ENCODE results near the gene CCDC190. TPM values are rescaled to one million over a fixed set of nuclear protein-coding genes. Genes with fewer than 3 reads are reported as not detected.
"Not testable (repeated sequence)": the region's sequence is repeated elsewhere in the genome, so short reads cannot be mapped to it uniquely, and the experiment has no call there.

CCDC190 gene
- total RNA-seq, 1 donor from 2014 or later: 5.2 TPM

- intact Hi-C loops (cut with DNase I): no loop called here
- Histone ChIP-seq H3K27me3 (ENCODE audit: low read depth) (no peaks in the 10 kb centered on the region), H3K36me3 (no peaks in the 10 kb centered on the region), H3K4me1 (no peaks in the 10 kb centered on the region), H3K27ac (no peak overlapping the region), H3K4me3 (no peak overlapping the region), H3K9me3 (no peaks in the 10 kb centered on the region)
- ATAC-seq (no peak), DNase-seq (no peak)
- no peak for TF ChIP-seq CTCF (IDR thresholded peaks at IDR 0.05)
These were observed 25.7 kb upstream of the CCDC190 start for GRCh38 chr1:162886705-162887104.

GRCh38 chr1:162885265-162885664 is 24.3 kb upstream of the CCDC190 start:
- H3K9me3 ChIP-seq: no peaks in the 10 kb centered on the region
- H3K27ac ChIP-seq: no peak overlapping the region
- TF ChIP-seq CTCF (IDR thresholded peaks at IDR 0.05): no peak
- no peak overlapping the region for H3K4me3 ChIP-seq
- no peaks in the 10 kb centered on the region for H3K36me3 ChIP-seq
- H3K27me3 ChIP-seq (ENCODE audit: low read depth): no peaks in the 10 kb centered on the region
- DNase-seq (no peak), ATAC-seq (no peak)
- intact Hi-C loops (cut with DNase I): no loop called here
- H3K4me1 ChIP-seq: no peaks in the 10 kb centered on the region

- Histone ChIP-seq H3K4me3 (no peak overlapping the region), H3K9me3 (no peaks in the 10 kb centered on the region), H3K27ac (no peak overlapping the region), H3K27me3 (ENCODE audit: low read depth) (no peaks in the 10 kb centered on the region), H3K4me1 (no peaks in the 10 kb centered on the region), H3K36me3 (no peaks in the 10 kb centered on the region)
- intact Hi-C loops (cut with DNase I): no loop called here
- no peak for ATAC-seq
- no peak for TF ChIP-seq CTCF (IDR thresholded peaks at IDR 0.05)
- no peak for DNase-seq
These were observed 23.9 kb upstream of the CCDC190 start for GRCh38 chr1:162884831-162885230.

- intact Hi-C loops (cut with DNase I): no loop called here
- ATAC-seq: no peak
These were observed 21.3 kb upstream of the CCDC190 start for GRCh38 chr1:162882248-162882674.

GRCh38 chr1:162881590-162881989 is 20.6 kb upstream of the CCDC190 start:
- Histone ChIP-seq H3K36me3 (no peaks in the 10 kb centered on the region), H3K4me1 (no peaks in the 10 kb centered on the region), H3K27ac (no peak overlapping the region), H3K27me3 (ENCODE audit: low read depth) (no peaks in the 10 kb centered on the region), H3K9me3 (no peaks in the 10 kb centered on the region), H3K4me3 (no peak overlapping the region)
- no peak for TF ChIP-seq CTCF (IDR thresholded peaks at IDR 0.05)
- DNase-seq (no peak), ATAC-seq (no peak)
- intact Hi-C loops (cut with DNase I): no loop called here

More at GRCh38 chr1:162882248-162882674, 21.3 kb upstream of the CCDC190 start:
- no peak for DNase-seq
- Histone ChIP-seq H3K4me3 (no peak overlapping the region), H3K27me3 (ENCODE audit: low read depth) (no peaks in the 10 kb centered on the region), H3K4me1 (no peaks in the 10 kb centered on the region), H3K27ac (no peak overlapping the region), H3K9me3 (no peaks in the 10 kb centered on the region), H3K36me3 (no peaks in the 10 kb centered on the region)
- no peak for TF ChIP-seq CTCF (IDR thresholded peaks at IDR 0.05)

- H3K27me3 ChIP-seq (ENCODE audit: low read depth); H3K4me1 ChIP-seq; H3K36me3 ChIP-seq; H3K9me3 ChIP-seq; H3K27ac ChIP-seq; DNase-seq; H3K4me3 ChIP-seq; ATAC-seq; intact Hi-C loops (cut with DNase I): not testable (repeated sequence)
These were observed 19.6 kb upstream of the CCDC190 start for GRCh38 chr1:162880617-162881016.
